Endothelial cell of umbilical vein (primary cell): Measurements from ENCODE around the gene PRDM16. TPM values are rescaled to one million over a fixed set of nuclear protein-coding genes. Genes with fewer than 3 reads are reported as not detected.

Experiments
- BruUV-seq: library from RNA; stranded (reverse); fragments of 400-500 nt; replicated peaks from 2 replicates; lab custom pipeline; 2021; lab: Mats Ljungman, UMichigan
- CTCF ChIA-PET: fragments of 300-600, 350-600 bp; sonication (Branson Sonifier 250); formaldehyde crosslinking; loops from one replicate; lab custom pipeline; 2021; ENCODE audit warnings: antibody characterized with exemption, inconsistent platforms; lab: Charles Lee
- POLR2A ChIA-PET: fragments of 300-600, 350-600 bp; sonication (Branson Sonifier 250); formaldehyde crosslinking; loops from one replicate; lab custom pipeline; 2021; ENCODE audit warnings: antibody characterized with exemption, inconsistent platforms; lab: Charles Lee
- DNase-seq: peaks from one replicate; pipeline ENCODE4 v3.0.0-alpha.2; 2011; ENCODE audit warnings: low read depth, low spot score
- FAIRE-seq: peaks from 2 replicates; lab custom pipeline; 2011; peaks lifted over from hg19 to GRCh38; lab: Jason Lieb, UNC
- H2AFZ ChIP-seq: 2 replicates; pipeline ENCODE4 v1.6.0; 2012; ENCODE audit warnings: low read depth, low read length, control low read depth, inconsistent platforms
- H3K27ac ChIP-seq: 2 replicates; pipeline ENCODE4 v1.5.1; 2011; ENCODE audit warnings: low read depth, mild to moderate bottlenecking, control low read depth, low read length, moderate library complexity; ENCODE audit not compliant: insufficient read depth
- H3K27me3 ChIP-seq, 2 experiments: 2 replicates each; pipeline versions ENCODE4 v1.6.0 to v1.6.1; 2011; ENCODE audit warnings: low read length in 2 of 2, mixed read lengths in 1 of 2; ENCODE audit not compliant: control insufficient read depth in 2 of 2, insufficient read depth in 2 of 2
- H3K36me3 ChIP-seq, 2 experiments: 2 replicates in 1 of 2; 3 replicates in 1 of 2; pipeline ENCODE4 v1.5.1; 2011; ENCODE audit warnings: low read length in 2 of 2, mild to moderate bottlenecking in 1 of 2, moderate library complexity in 1 of 2; ENCODE audit not compliant: control insufficient read depth in 2 of 2, insufficient read depth in 2 of 2; ENCODE audit errors: extremely low read depth in 1 of 2
- H3K4me1 ChIP-seq: 3 replicates; pipeline ENCODE4 v1.5.1; 2011; ENCODE audit warnings: mild to moderate bottlenecking, low read length; ENCODE audit not compliant: control insufficient read depth, insufficient read depth; ENCODE audit errors: extremely low read depth
- H3K4me2 ChIP-seq: 2 replicates; pipeline ENCODE4 v1.6.1; 2011; ENCODE audit warnings: low read length, control low read depth, mixed read lengths; ENCODE audit not compliant: insufficient read depth
- H3K4me3 ChIP-seq, 3 experiments: fragments of 200-600 bp in 1 of 3; sonication (generic), shearing (Covaris generic) in 1 of 3; replicated peaks in 1 of 3; 2 replicates each; pipeline ENCODE4 v1.5.1; 2011 to 2016; ENCODE audit warnings: control low read depth in 3 of 3, low read length in 3 of 3, mild to moderate bottlenecking in 2 of 3, inconsistent platforms in 1 of 3, low read depth in 1 of 3, moderate library complexity in 1 of 3; ENCODE audit not compliant: insufficient read depth in 1 of 3
- H3K79me2 ChIP-seq: 2 replicates; pipeline ENCODE4 v1.6.0; 2012; ENCODE audit warnings: low read length, inconsistent platforms; ENCODE audit not compliant: control insufficient read depth, insufficient read depth
- H3K9ac ChIP-seq: replicated peaks from 2 replicates; pipeline ENCODE3; 2011; ENCODE audit warnings: low read length, control low read depth; ENCODE audit not compliant: insufficient read depth; ENCODE audit errors: extremely low read depth
- H3K9me1 ChIP-seq: replicated peaks from 3 replicates; pipeline ENCODE4 v1.6.0; 2011; ENCODE audit warnings: mild to moderate bottlenecking, low read length; ENCODE audit not compliant: control insufficient read depth, insufficient read depth; ENCODE audit errors: extremely low read depth
- H3K9me3 ChIP-seq: replicated peaks from 2 replicates; pipeline ENCODE4 v1.5.1; 2012; ENCODE audit warnings: low read length, inconsistent platforms; ENCODE audit not compliant: control insufficient read depth, insufficient read depth
- H4K20me1 ChIP-seq: replicated peaks from 2 replicates; pipeline ENCODE3; 2011; ENCODE audit warnings: mild to moderate bottlenecking, low read length; ENCODE audit not compliant: control insufficient read depth, insufficient read depth; ENCODE audit errors: extremely low read depth
- CTCF ChIP-seq, 2 donors: IDR thresholded peaks; 1 replicate in 1 of 2; 2 replicates in 1 of 2; pipeline ENCODE4 v1.5.1; 2011; ENCODE audit warnings: low read length in 2 of 2, mild to moderate bottlenecking in 2 of 2, moderate library complexity in 2 of 2, control low read depth in 1 of 2, inconsistent platforms in 1 of 2, low read depth in 1 of 2; ENCODE audit not compliant: insufficient read depth in 1 of 2; ENCODE audit errors: extremely low read depth in 1 of 2
- EZH2 ChIP-seq: IDR thresholded peaks from 2 replicates; pipeline ENCODE4 v1.6.1; 2012; ENCODE audit warnings: borderline replicate concordance, low read depth, mild to moderate bottlenecking, moderate library complexity, low read length, inconsistent platforms; ENCODE audit not compliant: severe bottlenecking
- FOS ChIP-seq: IDR thresholded peaks from 2 replicates; pipeline ENCODE4 v1.6.1; 2011; ENCODE audit warnings: mild to moderate bottlenecking, low read length, moderate library complexity, borderline replicate concordance; ENCODE audit not compliant: insufficient read depth
- GATA2 ChIP-seq: IDR thresholded peaks from 2 replicates; pipeline ENCODE4 v1.7.0; 2011; ENCODE audit warnings: low read depth, mild to moderate bottlenecking, moderate library complexity, mixed read lengths, low read length; ENCODE audit not compliant: insufficient read length, insufficient read depth
- JUN ChIP-seq: IDR thresholded peaks from 2 replicates; pipeline ENCODE4 v1.6.1; 2011; ENCODE audit warnings: borderline replicate concordance, low read depth; ENCODE audit not compliant: insufficient read length, insufficient read depth
- MAX ChIP-seq: IDR thresholded peaks from 2 replicates; pipeline ENCODE4 v1.6.1; 2011; ENCODE audit not compliant: insufficient read depth, insufficient read length
- MYC ChIP-seq: IDR thresholded peaks from one replicate; pipeline ENCODE4 v1.6.1; 2011; ENCODE audit warnings: mild to moderate bottlenecking, low read depth, low read length
- POLR2A ChIP-seq: IDR thresholded peaks from 2 replicates; pipeline ENCODE4 v1.6.1; 2012; ENCODE audit warnings: low read depth, mild to moderate bottlenecking, control low read depth, low read length
- POLR2AphosphoS5 ChIP-seq: IDR thresholded peaks from 2 replicates; pipeline ENCODE4 v1.6.1; 2012; ENCODE audit warnings: low read depth, mild to moderate bottlenecking, control low read depth, low read length, moderate library complexity; ENCODE audit not compliant: insufficient read depth
- dilution Hi-C: fragments of 300-500 bp; cut with MboI; formaldehyde crosslinking; loops from one replicate; pipeline ENCODE4 v1.15.0; 2019; ENCODE audit warnings: low sequenced_read_pairs; ENCODE audit not compliant: extremely low pct_ligation_motif_present
- intact Hi-C: fragments of 100-400 bp; cut with micrococcal nuclease; formaldehyde crosslinking; loops from one replicate; pipeline ENCODE4 v1.10.0; 2022
- polyA plus RNA-seq, 4 experiments: library from polyadenylated mRNA; depleted of rRNA in 3 of 4; stranded (reverse) in 3 of 4; unstranded in 1 of 4; fragments of >200 nt; gene quantifications; 2 replicates each; pipeline versions ENCODE4 v1.2.1 to v1.2.3, GENCODE V29; 2011 to 2012; ENCODE audit warnings: missing spikeins in 1 of 4
- total RNA-seq: library from RNA; stranded (reverse); gene quantifications from 2 replicates; pipeline ENCODE4 v1.2.3, GENCODE V29; 2021

The PRDM16 gene
- total and polyA plus RNA-seq, 2 donors (not counting 3 experiments of a cell fraction or from before 2014, with no cell fraction given), result not detected

- DNase-seq (no peak), FAIRE-seq (no peak)
- POLR2A ChIA-PET, result no interaction called here
- CTCF ChIA-PET, result no interaction called here
- dilution Hi-C loops, result no loop called here
- no peak overlapping the region for H3K4me2 ChIP-seq
- H3K4me3 ChIP-seq, result no peak overlapping the region
- H3K36me3 ChIP-seq, result no peaks in the 10 kb centered on the region
- no peaks in the 10 kb centered on the region for H3K4me1 ChIP-seq
- no peaks in the 10 kb centered on the region for H3K27me3 ChIP-seq
- H2AFZ ChIP-seq, result no peak overlapping the region
- intact Hi-C loops, result no loop called here
- H4K20me1 ChIP-seq, result no peaks in the 10 kb centered on the region
- H3K9me3 ChIP-seq, result no peaks in the 10 kb centered on the region
- H3K27ac ChIP-seq, result no peak overlapping the region
- no peak overlapping the region for H3K9ac ChIP-seq
- no peaks in the 10 kb centered on the region for H3K9me1 ChIP-seq
- no TSS peak for BruUV-seq
- no peak for TF ChIP-seq POLR2A
- no peak for TF ChIP-seq FOS
- TF ChIP-seq CTCF (IDR thresholded peaks at IDR 0.05; ENCODE audit: extremely low read depth in 1 of 2, insufficient read depth in 1 of 2, low read depth in 1 of 2, low read length in 2 of 2), result no peak
- no peak for TF ChIP-seq JUN
- TF ChIP-seq MYC, result no peak
- TF ChIP-seq MAX, result no peak
- no peak for TF ChIP-seq EZH2
- no peak for TF ChIP-seq GATA2
- no peak for TF ChIP-seq POLR2AphosphoS5
- H3K79me2 ChIP-seq, result no peaks in the 10 kb centered on the region
Measured at GRCh38 chr1:3093898-3094626, 25.1 kb downstream of the PRDM16 start.
